G401 (cell line): ENCODE results near the gene CLDND2. TPM values are rescaled to one million over a fixed set of nuclear protein-coding genes. Genes with fewer than 3 reads are reported as not detected.
"Not testable (repeated sequence)": the region's sequence is repeated elsewhere in the genome, so short reads cannot be mapped to it uniquely, and the experiment has no call there.

ENCODE experiments used
- DNase-seq: peaks from one replicate; pipeline ENCODE4 v3.0.0-alpha.2; 2015; ENCODE audit warnings: low spot score
- in situ Hi-C: cut with HindIII; loops from 2 replicates; pipeline ENCODE4 v1.10.0; 2016; ENCODE audit warnings: low sequenced_read_pairs, mixed read lengths
- total RNA-seq: library from RNA; depleted of rRNA; stranded (reverse); fragments of >200 nt; shearing (Covaris generic); gene quantifications from 2 replicates; pipeline ENCODE4 v1.2.3, GENCODE V29; 2014; rRNA removed

Gene CLDND2
- total RNA-seq, result not detected in 2 replicates

- in situ Hi-C loops, result no loop called here
- no peak for DNase-seq
Observed at GRCh38 chr19:51368366-51369282, at the start of gene CLDND2. TSS of gene CLDND2 (minus strand) at chr19:51369003. CDS start at chr19:51368577, 426 bp downstream.

GRCh38 chr19:51417810-51418157 lies 49.0 kb upstream of the CLDND2 start:
- in situ Hi-C loops, result no loop called here
- DNase-seq, result no peak

GRCh38 chr19:51417107-51417809 lies 48.5 kb upstream of the CLDND2 start, which contains the start of gene SIGLEC10:
TSS of gene SIGLEC10 (minus strand) at chr19:51417642. CDS start at chr19:51417581, 61 bp downstream.
- no peak for DNase-seq
- in situ Hi-C loops, result no loop called here

GRCh38 chr19:51416422-51416821 lies 47.6 kb upstream of the CLDND2 start:
- DNase-seq, in situ Hi-C loops: not testable (repeated sequence)

- DNase-seq, result no peak
- in situ Hi-C loops, result no loop called here
Observed at GRCh38 chr19:51415187-51415586, 46.4 kb upstream of the CLDND2 start.

- no peak for DNase-seq
- in situ Hi-C loops, result no loop called here
Observed at GRCh38 chr19:51410950-51411748, 42.3 kb upstream of the CLDND2 start.

GRCh38 chr19:51407511-51408131 lies 38.8 kb upstream of the CLDND2 start:
- in situ Hi-C loops, result no loop called here
- DNase-seq, result peak; percentile 41

GRCh38 chr19:51402117-51402516 lies 33.3 kb upstream of the CLDND2 start:
- in situ Hi-C loops, result no loop called here
- DNase-seq, result no peak

GRCh38 chr19:51399936-51400335 lies 31.1 kb upstream of the CLDND2 start:
- DNase-seq, in situ Hi-C loops: not testable (repeated sequence)

GRCh38 chr19:51399231-51399630 lies 30.4 kb upstream of the CLDND2 start:
- in situ Hi-C loops, result no loop called here
- DNase-seq, result no peak

- peak; percentile 54 for DNase-seq
- in situ Hi-C loops, result no loop called here
Observed at GRCh38 chr19:51398096-51398704, 29.4 kb upstream of the CLDND2 start.

- DNase-seq, in situ Hi-C loops: not testable (repeated sequence)
Observed at GRCh38 chr19:51397453-51397852, 28.6 kb upstream of the CLDND2 start.

- DNase-seq, result no peak
- in situ Hi-C loops, result no loop called here
Observed at GRCh38 chr19:51396175-51396574, 27.4 kb upstream of the CLDND2 start.

GRCh38 chr19:51394050-51394836 lies 25.4 kb upstream of the CLDND2 start:
- peak; percentile 99 for DNase-seq
- in situ Hi-C loops, result no loop called here

GRCh38 chr19:51392701-51393100 lies 23.9 kb upstream of the CLDND2 start:
- DNase-seq, result no peak
- in situ Hi-C loops, result no loop called here

- in situ Hi-C loops, result no loop called here
- no peak for DNase-seq
Observed at GRCh38 chr19:51391073-51391611, 22.3 kb upstream of the CLDND2 start.

- DNase-seq, result no peak
- in situ Hi-C loops, result no loop called here
Observed at GRCh38 chr19:51389143-51389542, 20.3 kb upstream of the CLDND2 start.
